ENCODE data around the gene RAD51B.

Gene RAD51B

GRCh38 chr14:67819563-67820421, at the start of gene RAD51B:
Gene RAD51B (plus strand): TSS chr14:67819779.
- TF ChIP-seq EZH2phosphoT487 (IDR thresholded peaks at IDR 0.05; ENCODE audit: low read length) (no peak), EZH2 (optimal IDR thresholded peaks at IDR 0.05; ENCODE audit: low read depth, low read length) (no peak), CTCF (IDR thresholded peaks at IDR 0.05; ENCODE audit: low read length) (no peak)
- Histone ChIP-seq H3K79me2 (ENCODE audit: low read length) (peaks cover 12% of the 10 kb centered on the region), H2AFZ (ENCODE audit: low read length) (peak within 1 kb of the TSS; percentile 93), H3F3A (ENCODE audit: insufficient read depth, low read length) (peaks cover 4% of the 10 kb centered on the region; the same call in 1 of the 2 replicates), H3K36me3 (replicated peaks; ENCODE audit: insufficient read depth, low read length) (no peaks in the 10 kb centered on the region), H3K4me2 (ENCODE audit: low read depth, low read length) (peak within 1 kb of the TSS; percentile 79), H3K27ac (ENCODE audit: low read length) (no peak within 1 kb of the TSS), H3K9me2 (replicated peaks; ENCODE audit: insufficient read depth, low read length) (no peaks in the 10 kb centered on the region), H3K27me3 (replicated peaks; ENCODE audit: insufficient read depth, low read length) (no peaks in the 10 kb centered on the region), H4K20me1 (ENCODE audit: insufficient read depth, low read length) (no peaks in the 10 kb centered on the region), H3K9ac (ENCODE audit: low read length) (peak within 1 kb of the TSS; percentile 64; the same call in 1 of the 2 replicates), H3K4me3 (ENCODE audit: low read length) (peak within 1 kb of the TSS; percentile 82), H3K9me3 (replicated peaks; ENCODE audit: insufficient read depth, low read length) (no peaks in the 10 kb centered on the region), H3K4me1 (ENCODE audit: low read length) (0 out of 2 replicates have a peak, but pooled peaks cover 4% of the 10 kb centered on the region)
- peak; percentile 73 for DNase-seq

GRCh38 chr14:67773844-67774377, 45.7 kb upstream of the RAD51B start:
- Histone ChIP-seq H3K79me2 (ENCODE audit: low read length) (no peaks in the 10 kb centered on the region), H3F3A (ENCODE audit: insufficient read depth, low read length) (no peaks in the 10 kb centered on the region), H3K4me3 (ENCODE audit: low read length) (no peak overlapping the region), H3K9ac (ENCODE audit: low read length) (no peak overlapping the region), H3K27ac (ENCODE audit: low read length) (no peak overlapping the region), H3K27me3 (replicated peaks; ENCODE audit: insufficient read depth, low read length) (no peaks in the 10 kb centered on the region), H3K4me2 (ENCODE audit: low read depth, low read length) (no peak overlapping the region), H3K9me3 (replicated peaks; ENCODE audit: insufficient read depth, low read length) (no peaks in the 10 kb centered on the region), H3K9me2 (replicated peaks; ENCODE audit: insufficient read depth, low read length) (no peaks in the 10 kb centered on the region), H4K20me1 (ENCODE audit: insufficient read depth, low read length) (no peaks in the 10 kb centered on the region), H3K4me1 (ENCODE audit: low read length) (no peaks in the 10 kb centered on the region), H3K36me3 (replicated peaks; ENCODE audit: insufficient read depth, low read length) (no peaks in the 10 kb centered on the region), H2AFZ (ENCODE audit: low read length) (no peak overlapping the region)
- no peak for DNase-seq
- TF ChIP-seq EZH2phosphoT487 (IDR thresholded peaks at IDR 0.05; ENCODE audit: low read length) (no peak), CTCF (IDR thresholded peaks at IDR 0.05; ENCODE audit: low read length) (no peak), EZH2 (optimal IDR thresholded peaks at IDR 0.05; ENCODE audit: low read depth, low read length) (no peak)

GRCh38 chr14:67776653-67777322, 42.8 kb upstream of the RAD51B start:
- H3K27me3 ChIP-seq (replicated peaks; ENCODE audit: insufficient read depth, low read length): no peaks in the 10 kb centered on the region
- no peaks in the 10 kb centered on the region for H4K20me1 ChIP-seq (ENCODE audit: insufficient read depth, low read length)
- no peaks in the 10 kb centered on the region for H3K9me2 ChIP-seq (replicated peaks; ENCODE audit: insufficient read depth, low read length)
- no peak for TF ChIP-seq EZH2 (optimal IDR thresholded peaks at IDR 0.05; ENCODE audit: low read depth, low read length)
- no peak for TF ChIP-seq CTCF (IDR thresholded peaks at IDR 0.05; ENCODE audit: low read length)
- no peak for TF ChIP-seq EZH2phosphoT487 (IDR thresholded peaks at IDR 0.05; ENCODE audit: low read length)
- no peak overlapping the region for H3K27ac ChIP-seq (ENCODE audit: low read length)
- H3K9me3 ChIP-seq (replicated peaks; ENCODE audit: insufficient read depth, low read length): no peaks in the 10 kb centered on the region
- no peaks in the 10 kb centered on the region for H3K79me2 ChIP-seq (ENCODE audit: low read length)
- H3K36me3 ChIP-seq (replicated peaks; ENCODE audit: insufficient read depth, low read length): no peaks in the 10 kb centered on the region
- H3K4me1 ChIP-seq (ENCODE audit: low read length): no peaks in the 10 kb centered on the region
- DNase-seq: no peak
- H3K4me2 ChIP-seq (ENCODE audit: low read depth, low read length): no peak overlapping the region
- no peaks in the 10 kb centered on the region for H3F3A ChIP-seq (ENCODE audit: insufficient read depth, low read length)
- H2AFZ ChIP-seq (ENCODE audit: low read length): no peak overlapping the region
- no peak overlapping the region for H3K9ac ChIP-seq (ENCODE audit: low read length)
- no peak overlapping the region for H3K4me3 ChIP-seq (ENCODE audit: low read length)
